IMR-90 (cell line): ENCODE results near the gene MAGI1.

ENCODE experiments used
- CEBPB ChIP-seq: IDR thresholded peaks from 2 replicates; pipeline ENCODE4 v1.6.1; 2012; ENCODE audit warnings: low read depth, low read length, improper control_type of control experiment
- CHD1 ChIP-seq: IDR thresholded peaks from 2 replicates; pipeline ENCODE4 v1.6.1; 2012; ENCODE audit warnings: low read depth, low read length, improper control_type of control experiment
- FOS ChIP-seq: fragments of 150-350 bp; IDR thresholded peaks from 2 replicates; pipeline ENCODE4 v1.6.1; 2016; ENCODE audit warnings: low read depth, low read length
- MAFK ChIP-seq: IDR thresholded peaks from 2 replicates; pipeline ENCODE4 v1.6.1; 2012; ENCODE audit warnings: low read depth, low read length, improper control_type of control experiment
- POLR2A ChIP-seq: IDR thresholded peaks from 2 replicates; pipeline ENCODE4 v1.6.1; 2012; ENCODE audit warnings: mild to moderate bottlenecking, low read depth, low read length
- TF ChIP-seq, protein P1 (sequence below): conservative IDR thresholded peaks from 2 replicates; pipeline ENCODE4 v1.5.1; 2012; ENCODE audit warnings: mild to moderate bottlenecking, low read depth, low read length, improper control_type of control experiment
- TF ChIP-seq, protein P2 (sequence below): fragments of 150-350 bp; IDR thresholded peaks from 2 replicates; pipeline ENCODE4 v1.6.1; 2016; ENCODE audit warnings: low read depth, mild to moderate bottlenecking, low read length, moderate library complexity, borderline replicate concordance

DNA sequence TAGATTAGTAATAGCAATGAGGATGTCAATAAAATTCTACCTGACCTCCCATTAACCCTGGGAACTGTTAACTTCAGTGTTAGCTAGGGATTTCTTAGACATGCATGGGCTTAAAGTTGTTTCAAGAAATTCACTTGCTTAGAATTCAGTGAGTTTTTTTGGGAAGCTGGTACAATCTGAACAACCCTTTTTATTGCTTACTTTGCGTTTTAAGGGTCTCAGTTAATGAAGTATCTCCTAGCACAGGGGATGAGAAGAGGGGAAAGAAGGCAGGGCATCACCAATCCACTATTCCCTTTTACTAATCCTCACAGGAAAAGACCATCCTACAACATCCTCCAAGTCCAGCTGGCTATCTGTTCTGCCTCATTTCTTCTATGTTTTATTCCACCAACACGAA, 334.9 kb downstream of the MAGI1 start:
- TF ChIP-seq, protein P1, sequence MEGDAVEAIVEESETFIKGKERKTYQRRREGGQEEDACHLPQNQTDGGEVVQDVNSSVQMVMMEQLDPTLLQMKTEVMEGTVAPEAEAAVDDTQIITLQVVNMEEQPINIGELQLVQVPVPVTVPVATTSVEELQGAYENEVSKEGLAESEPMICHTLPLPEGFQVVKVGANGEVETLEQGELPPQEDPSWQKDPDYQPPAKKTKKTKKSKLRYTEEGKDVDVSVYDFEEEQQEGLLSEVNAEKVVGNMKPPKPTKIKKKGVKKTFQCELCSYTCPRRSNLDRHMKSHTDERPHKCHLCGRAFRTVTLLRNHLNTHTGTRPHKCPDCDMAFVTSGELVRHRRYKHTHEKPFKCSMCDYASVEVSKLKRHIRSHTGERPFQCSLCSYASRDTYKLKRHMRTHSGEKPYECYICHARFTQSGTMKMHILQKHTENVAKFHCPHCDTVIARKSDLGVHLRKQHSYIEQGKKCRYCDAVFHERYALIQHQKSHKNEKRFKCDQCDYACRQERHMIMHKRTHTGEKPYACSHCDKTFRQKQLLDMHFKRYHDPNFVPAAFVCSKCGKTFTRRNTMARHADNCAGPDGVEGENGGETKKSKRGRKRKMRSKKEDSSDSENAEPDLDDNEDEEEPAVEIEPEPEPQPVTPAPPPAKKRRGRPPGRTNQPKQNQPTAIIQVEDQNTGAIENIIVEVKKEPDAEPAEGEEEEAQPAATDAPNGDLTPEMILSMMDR = no peak
- TF ChIP-seq CEBPB (no peak), CHD1 (no peak), POLR2A (no peak), FOS (no peak), MAFK (peak; percentile 88)
- TF ChIP-seq, protein P2, sequence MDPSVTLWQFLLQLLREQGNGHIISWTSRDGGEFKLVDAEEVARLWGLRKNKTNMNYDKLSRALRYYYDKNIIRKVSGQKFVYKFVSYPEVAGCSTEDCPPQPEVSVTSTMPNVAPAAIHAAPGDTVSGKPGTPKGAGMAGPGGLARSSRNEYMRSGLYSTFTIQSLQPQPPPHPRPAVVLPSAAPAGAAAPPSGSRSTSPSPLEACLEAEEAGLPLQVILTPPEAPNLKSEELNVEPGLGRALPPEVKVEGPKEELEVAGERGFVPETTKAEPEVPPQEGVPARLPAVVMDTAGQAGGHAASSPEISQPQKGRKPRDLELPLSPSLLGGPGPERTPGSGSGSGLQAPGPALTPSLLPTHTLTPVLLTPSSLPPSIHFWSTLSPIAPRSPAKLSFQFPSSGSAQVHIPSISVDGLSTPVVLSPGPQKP = no peak
